OCI-LY1 (cell line): ENCODE results near the gene RAP1GDS1.

Experiments
- H2AFZ ChIP-seq: fragments of 200-600 bp; sonication (generic), shearing (Covaris generic); 2 replicates; pipeline ENCODE4 v1.6.0; 2014; ENCODE audit warnings: antibody characterized with exemption, mild to moderate bottlenecking, low read length
- H3F3A ChIP-seq: fragments of 200-600 bp; sonication (generic), shearing (Covaris generic); 2 replicates; pipeline ENCODE4 v1.6.0; 2014; ENCODE audit warnings: mild to moderate bottlenecking, antibody characterized with exemption, low read length, moderate library complexity; ENCODE audit not compliant: insufficient read depth
- H3K27ac ChIP-seq: fragments of 200-600 bp; sonication (generic); 2 replicates; pipeline ENCODE4 v1.5.1; 2014; ENCODE audit warnings: low read length, mixed run types, mild to moderate bottlenecking, low read depth; ENCODE audit not compliant: poor library complexity, severe bottlenecking
- H3K27me3 ChIP-seq: fragments of 200-600 bp; sonication (generic); 2 replicates; pipeline ENCODE4 v1.6.0; 2014; ENCODE audit warnings: antibody characterized with exemption, mild to moderate bottlenecking, low read length, moderate library complexity; ENCODE audit not compliant: insufficient read depth
- H3K36me3 ChIP-seq: fragments of 200-600 bp; sonication (generic); 2 replicates; pipeline ENCODE4 v1.6.1; 2014; ENCODE audit warnings: mild to moderate bottlenecking, antibody characterized with exemption, low read length, moderate library complexity, mixed read lengths; ENCODE audit not compliant: insufficient read depth
- H3K4me1 ChIP-seq: fragments of 200-600 bp; sonication (generic); 2 replicates; pipeline ENCODE4 v1.5.1; 2014; ENCODE audit warnings: mild to moderate bottlenecking, low read length, moderate library complexity; ENCODE audit not compliant: insufficient read depth, severe bottlenecking
- H3K4me2 ChIP-seq: fragments of 200-600 bp; sonication (generic), shearing (Covaris generic); 2 replicates; pipeline ENCODE4 v1.6.1; 2014; ENCODE audit warnings: low read length
- H3K4me3 ChIP-seq: fragments of 200-600 bp; sonication (generic); 2 replicates; pipeline ENCODE4 v1.5.1; 2014; ENCODE audit warnings: low read length, low read depth, mild to moderate bottlenecking, mixed read lengths; ENCODE audit not compliant: poor library complexity, severe bottlenecking
- H3K79me2 ChIP-seq: fragments of 200-600 bp; shearing (Covaris generic); 2 replicates; pipeline ENCODE4 v1.6.1; 2016; ENCODE audit warnings: mixed run types, low read length, mixed read lengths; ENCODE audit not compliant: insufficient read depth
- H3K9ac ChIP-seq: fragments of 200-600 bp; sonication (generic), shearing (Covaris generic); 2 replicates; pipeline ENCODE4 v1.6.1; 2014; ENCODE audit warnings: mild to moderate bottlenecking, low read length, mixed read lengths
- H3K9me2 ChIP-seq: fragments of 200-600 bp; sonication (generic), shearing (Covaris generic); 2 replicates; pipeline ENCODE4 v1.6.1; 2014; ENCODE audit warnings: low read depth, mild to moderate bottlenecking, low read length, mixed read lengths
- H3K9me3 ChIP-seq: fragments of 200-600 bp; shearing (Covaris generic); 2 replicates; pipeline ENCODE4 v1.6.1; 2014; ENCODE audit warnings: low read length, mixed read lengths
- H4K20me1 ChIP-seq: fragments of 200-600 bp; sonication (generic), shearing (Covaris generic); 2 replicates; pipeline ENCODE4 v1.6.0; 2016; ENCODE audit warnings: mild to moderate bottlenecking, low read length; ENCODE audit not compliant: insufficient read depth
- EZH2 ChIP-seq: fragments of 200-600 bp; sonication (generic), shearing (Covaris generic); IDR thresholded peaks from 2 replicates; pipeline ENCODE4 v1.8.0; 2017; ENCODE audit warnings: borderline replicate concordance, mixed run types, mild to moderate bottlenecking, antibody characterized with exemption, low read length, moderate library complexity, mixed read lengths
- TF ChIP-seq, protein P1 (sequence below): fragments of 200-600 bp; sonication (generic), shearing (Covaris generic); IDR thresholded peaks from 2 replicates; pipeline ENCODE4 v1.5.1; 2017; ENCODE audit warnings: mild to moderate bottlenecking, antibody characterized with exemption, low read length, moderate library complexity, mixed read lengths

Gene RAP1GDS1

DNA sequence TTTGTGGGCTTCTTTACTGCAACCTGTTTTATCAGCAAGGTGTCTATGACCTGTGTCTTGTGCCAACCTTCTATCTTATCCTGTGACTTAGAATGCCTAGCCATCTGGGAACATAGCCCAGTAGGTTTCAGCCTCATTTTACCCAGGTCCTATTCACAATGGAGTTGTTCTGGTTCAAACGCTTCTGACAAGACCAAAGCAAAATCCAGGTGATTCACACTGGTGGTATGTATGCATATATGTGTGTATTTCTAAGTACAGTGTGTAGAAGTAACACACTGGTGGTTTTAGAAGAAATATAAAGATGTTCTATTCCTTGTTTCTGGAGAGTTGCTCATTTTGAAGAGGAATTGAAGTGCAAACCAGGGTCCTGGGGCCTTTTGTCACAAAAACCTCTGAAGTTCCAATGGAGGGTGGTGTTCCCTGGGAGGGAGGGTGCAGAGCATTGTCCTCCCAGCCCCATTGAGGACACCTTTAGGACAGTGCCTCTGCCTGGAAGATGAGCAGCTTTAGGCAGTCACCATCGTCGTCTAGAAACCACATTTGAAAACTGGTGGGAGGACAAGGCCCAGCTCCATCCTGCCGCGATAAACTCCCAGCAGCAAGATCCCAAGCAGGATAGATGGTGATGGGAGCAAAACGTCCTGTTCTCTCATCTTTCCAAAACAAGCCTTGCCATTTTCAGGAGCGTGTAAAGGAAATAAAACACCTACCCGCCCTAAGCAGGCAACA is 205.8 kb downstream of the RAP1GDS1 start:
- Histone ChIP-seq H3F3A (no peaks in the 10 kb centered on the region), H3K27ac (no peak overlapping the region), H3K4me2 (no peak overlapping the region), H3K9me2 (no peaks in the 10 kb centered on the region), H3K27me3 (no peaks in the 10 kb centered on the region; the same call in 1 of the 2 replicates), H3K36me3 (no peaks in the 10 kb centered on the region), H3K4me3 (no peak overlapping the region), H3K9me3 (no peaks in the 10 kb centered on the region), H2AFZ (no peak overlapping the region), H3K9ac (no peak overlapping the region), H3K79me2 (no peaks in the 10 kb centered on the region), H4K20me1 (no peaks in the 10 kb centered on the region), H3K4me1 (no peaks in the 10 kb centered on the region)
- TF ChIP-seq, protein P1, sequence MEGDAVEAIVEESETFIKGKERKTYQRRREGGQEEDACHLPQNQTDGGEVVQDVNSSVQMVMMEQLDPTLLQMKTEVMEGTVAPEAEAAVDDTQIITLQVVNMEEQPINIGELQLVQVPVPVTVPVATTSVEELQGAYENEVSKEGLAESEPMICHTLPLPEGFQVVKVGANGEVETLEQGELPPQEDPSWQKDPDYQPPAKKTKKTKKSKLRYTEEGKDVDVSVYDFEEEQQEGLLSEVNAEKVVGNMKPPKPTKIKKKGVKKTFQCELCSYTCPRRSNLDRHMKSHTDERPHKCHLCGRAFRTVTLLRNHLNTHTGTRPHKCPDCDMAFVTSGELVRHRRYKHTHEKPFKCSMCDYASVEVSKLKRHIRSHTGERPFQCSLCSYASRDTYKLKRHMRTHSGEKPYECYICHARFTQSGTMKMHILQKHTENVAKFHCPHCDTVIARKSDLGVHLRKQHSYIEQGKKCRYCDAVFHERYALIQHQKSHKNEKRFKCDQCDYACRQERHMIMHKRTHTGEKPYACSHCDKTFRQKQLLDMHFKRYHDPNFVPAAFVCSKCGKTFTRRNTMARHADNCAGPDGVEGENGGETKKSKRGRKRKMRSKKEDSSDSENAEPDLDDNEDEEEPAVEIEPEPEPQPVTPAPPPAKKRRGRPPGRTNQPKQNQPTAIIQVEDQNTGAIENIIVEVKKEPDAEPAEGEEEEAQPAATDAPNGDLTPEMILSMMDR = no peak
- no peak for TF ChIP-seq EZH2

DNA sequence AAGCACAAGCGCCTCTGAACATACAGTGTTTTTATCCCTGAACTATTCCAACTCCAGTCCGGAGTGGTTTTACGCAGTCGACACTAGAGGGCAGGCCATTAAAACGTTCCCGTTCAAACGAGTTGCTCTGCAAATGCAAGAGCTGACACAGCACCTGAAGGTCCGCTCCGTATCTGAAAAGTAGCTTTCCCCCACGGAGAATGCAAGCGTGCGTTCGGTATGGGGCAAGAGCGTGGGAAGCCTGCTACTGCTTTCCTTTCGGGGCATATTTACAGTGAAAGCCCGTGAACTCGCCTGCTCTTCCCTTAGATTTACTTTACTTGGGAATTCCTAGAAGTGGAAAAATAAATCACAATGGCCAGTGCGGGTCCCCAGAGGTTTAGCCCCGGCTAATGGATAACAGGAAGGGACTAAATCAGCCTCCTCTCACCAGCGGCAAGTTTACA is 206.5 kb downstream of the RAP1GDS1 start:
- no peaks in the 10 kb centered on the region for H3K4me1 ChIP-seq
- H3K9ac ChIP-seq = no peak overlapping the region
- no peaks in the 10 kb centered on the region for H3F3A ChIP-seq
- H4K20me1 ChIP-seq = no peaks in the 10 kb centered on the region
- no peak overlapping the region for H3K27ac ChIP-seq
- no peaks in the 10 kb centered on the region for H3K79me2 ChIP-seq
- H3K36me3 ChIP-seq = no peaks in the 10 kb centered on the region
- H2AFZ ChIP-seq = no peak overlapping the region
- H3K27me3 ChIP-seq = no peaks in the 10 kb centered on the region; the same call in 1 of the 2 replicates
- peak overlapping the region; percentile 18; the same call in 1 of the 2 replicates for H3K4me2 ChIP-seq
- H3K9me2 ChIP-seq = no peaks in the 10 kb centered on the region
- no peak overlapping the region for H3K4me3 ChIP-seq
- TF ChIP-seq EZH2 = no peak
- TF ChIP-seq, protein P1 = peak; percentile 70
- H3K9me3 ChIP-seq = no peaks in the 10 kb centered on the region

DNA sequence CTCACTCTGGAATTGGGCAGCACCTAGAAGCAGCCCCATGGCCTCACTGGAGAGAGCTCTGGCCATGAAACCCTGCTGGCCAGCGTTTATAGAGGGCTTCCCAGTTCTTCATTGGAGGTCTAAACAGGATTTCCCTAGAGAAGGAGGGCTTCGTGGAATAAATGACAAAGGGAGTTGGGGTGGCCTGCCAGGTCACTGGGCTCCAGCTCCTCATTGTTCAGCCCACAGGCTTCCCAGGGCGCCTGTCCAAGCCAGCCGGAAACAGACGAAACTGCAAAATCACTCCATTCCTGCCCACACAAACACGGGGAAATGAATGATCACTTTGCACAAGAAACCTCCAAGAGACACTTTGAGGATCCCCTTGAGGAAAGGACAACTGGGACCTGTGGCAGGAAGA is 207.5 kb downstream of the RAP1GDS1 start:
- no peak for TF ChIP-seq EZH2
- TF ChIP-seq, protein P1 = no peak
- Histone ChIP-seq H3K4me1 (no peaks in the 10 kb centered on the region), H3K79me2 (no peaks in the 10 kb centered on the region), H3F3A (no peaks in the 10 kb centered on the region), H3K27me3 (no peaks in the 10 kb centered on the region; the same call in 1 of the 2 replicates), H2AFZ (no peak overlapping the region), H3K4me2 (no peak overlapping the region), H3K9me3 (no peaks in the 10 kb centered on the region), H3K36me3 (no peaks in the 10 kb centered on the region), H3K4me3 (no peak overlapping the region), H4K20me1 (no peaks in the 10 kb centered on the region), H3K27ac (no peak overlapping the region), H3K9ac (no peak overlapping the region), H3K9me2 (no peaks in the 10 kb centered on the region)
